NT2/D1 (cell line): Measurements from ENCODE around the gene GCNA.

ENCODE experiments used
- DNase-seq: peaks from one replicate; pipeline ENCODE4 v3.0.0-alpha.2; 2011; ENCODE audit warnings: low read depth, low spot score
- H3K27me3 ChIP-seq: 2 replicates; pipeline ENCODE4 v1.6.0; 2011; ENCODE audit warnings: mild to moderate bottlenecking; ENCODE audit not compliant: insufficient read length, insufficient read depth
- H3K36me3 ChIP-seq: 2 replicates; pipeline ENCODE4 v1.6.1; 2011; ENCODE audit warnings: mild to moderate bottlenecking, low read length, mixed read lengths; ENCODE audit not compliant: insufficient read depth, insufficient read length
- H3K4me1 ChIP-seq: 2 replicates; pipeline ENCODE4 v1.5.1; 2011; ENCODE audit not compliant: insufficient read depth, insufficient read length
- H3K4me3 ChIP-seq: 2 replicates; pipeline ENCODE4 v1.5.1; 2011; ENCODE audit warnings: low read depth; ENCODE audit not compliant: insufficient read length
- H3K9ac ChIP-seq: 2 replicates; pipeline ENCODE4 v1.6.0; 2011; ENCODE audit warnings: low read depth; ENCODE audit not compliant: insufficient read length
- H3K9me3 ChIP-seq: 2 replicates; pipeline ENCODE4 v1.5.1; 2011; ENCODE audit warnings: mild to moderate bottlenecking, low read length; ENCODE audit not compliant: insufficient read depth
- SUZ12 ChIP-seq: IDR thresholded peaks from 2 replicates; pipeline ENCODE4 v1.6.1; 2011; ENCODE audit not compliant: insufficient read length, insufficient read depth; ENCODE audit errors: extremely low read depth
- YY1 ChIP-seq: IDR thresholded peaks from 2 replicates; pipeline ENCODE4 v1.6.1; 2011; ENCODE audit not compliant: insufficient read length, insufficient read depth
- ZNF274 ChIP-seq: IDR thresholded peaks from 2 replicates; pipeline ENCODE4 v1.6.1; 2011; ENCODE audit warnings: mild to moderate bottlenecking, low read depth, low read length

The GCNA gene

GRCh38 chrX:71578253-71579135, at the start of gene GCNA:
TSS of gene GCNA (plus strand) at chrX:71578437. CDS start at chrX:71580822, 2,385 bp downstream.
- no peak within 1 kb of the TSS for H3K4me3 ChIP-seq
- no peak for DNase-seq
- no peaks in the 10 kb centered on the region for H3K27me3 ChIP-seq
- H3K4me1 ChIP-seq = no peaks in the 10 kb centered on the region
- peaks cover 45% of the 10 kb centered on the region for H3K36me3 ChIP-seq
- H3K9me3 ChIP-seq = no peaks in the 10 kb centered on the region
- no peak within 1 kb of the TSS for H3K9ac ChIP-seq
- no peak for TF ChIP-seq ZNF274
- no peak for TF ChIP-seq SUZ12
- TF ChIP-seq YY1 = no peak

- Histone ChIP-seq H3K36me3 (peaks cover 8% of the 10 kb centered on the region), H3K27me3 (no peaks in the 10 kb centered on the region), H3K4me3 (peak overlapping the region; percentile 96), H3K9ac (peak overlapping the region; percentile 47), H3K9me3 (no peaks in the 10 kb centered on the region), H3K4me1 (no peaks in the 10 kb centered on the region)
- no peak for TF ChIP-seq SUZ12
- TF ChIP-seq ZNF274 = no peak
- no peak for TF ChIP-seq YY1
- no peak for DNase-seq
Observed at GRCh38 chrX:71532078-71532752, 46.0 kb upstream of the GCNA start.

GRCh38 chrX:71532753-71533425, 45.3 kb upstream of the GCNA start, which contains the start of gene OGT:
TSS of gene OGT (plus strand) at chrX:71533104. CDS start at chrX:71533300, 196 bp downstream.
- no peaks in the 10 kb centered on the region for H3K4me1 ChIP-seq
- peak; percentile 96 for DNase-seq
- no peak for TF ChIP-seq SUZ12
- TF ChIP-seq ZNF274 = no peak
- TF ChIP-seq YY1 = peak; percentile 72
- H3K9me3 ChIP-seq = no peaks in the 10 kb centered on the region
- peaks cover 12% of the 10 kb centered on the region for H3K36me3 ChIP-seq
- no peaks in the 10 kb centered on the region for H3K27me3 ChIP-seq
- H3K9ac ChIP-seq = peak within 1 kb of the TSS; percentile 99
- H3K4me3 ChIP-seq = peak within 1 kb of the TSS; percentile 96

- TF ChIP-seq YY1 = no peak
- TF ChIP-seq SUZ12 = no peak
- no peak for TF ChIP-seq ZNF274
- no peak for DNase-seq
- Histone ChIP-seq H3K27me3 (no peaks in the 10 kb centered on the region), H3K4me1 (no peaks in the 10 kb centered on the region), H3K9me3 (no peaks in the 10 kb centered on the region), H3K36me3 (peaks cover 18% of the 10 kb centered on the region), H3K9ac (peak overlapping the region; percentile 99), H3K4me3 (peak overlapping the region; percentile 96)
Observed at GRCh38 chrX:71533516-71533850, 44.8 kb upstream of the GCNA start.

- peak overlapping the region; percentile 99 for H3K9ac ChIP-seq
- no peaks in the 10 kb centered on the region for H3K27me3 ChIP-seq
- no peak for DNase-seq
- no peaks in the 10 kb centered on the region for H3K4me1 ChIP-seq
- TF ChIP-seq SUZ12 (no peak), YY1 (no peak), ZNF274 (no peak)
- peaks cover 21% of the 10 kb centered on the region for H3K36me3 ChIP-seq
- no peaks in the 10 kb centered on the region for H3K9me3 ChIP-seq
- peak overlapping the region; percentile 96 for H3K4me3 ChIP-seq
Observed at GRCh38 chrX:71533851-71534561, 44.2 kb upstream of the GCNA start.

- TF ChIP-seq SUZ12 (no peak), YY1 (no peak), ZNF274 (no peak)
- peak overlapping the region; percentile 96 for H3K4me3 ChIP-seq
- peaks cover 29% of the 10 kb centered on the region for H3K36me3 ChIP-seq
- DNase-seq = no peak
- no peaks in the 10 kb centered on the region for H3K27me3 ChIP-seq
- H3K4me1 ChIP-seq = no peaks in the 10 kb centered on the region
- peak overlapping the region; percentile 99 for H3K9ac ChIP-seq
- H3K9me3 ChIP-seq = no peaks in the 10 kb centered on the region
Observed at GRCh38 chrX:71534773-71535544, 43.3 kb upstream of the GCNA start.
